Measurements from ENCODE around the gene UBQLN4.

UBQLN4 gene

DNA sequence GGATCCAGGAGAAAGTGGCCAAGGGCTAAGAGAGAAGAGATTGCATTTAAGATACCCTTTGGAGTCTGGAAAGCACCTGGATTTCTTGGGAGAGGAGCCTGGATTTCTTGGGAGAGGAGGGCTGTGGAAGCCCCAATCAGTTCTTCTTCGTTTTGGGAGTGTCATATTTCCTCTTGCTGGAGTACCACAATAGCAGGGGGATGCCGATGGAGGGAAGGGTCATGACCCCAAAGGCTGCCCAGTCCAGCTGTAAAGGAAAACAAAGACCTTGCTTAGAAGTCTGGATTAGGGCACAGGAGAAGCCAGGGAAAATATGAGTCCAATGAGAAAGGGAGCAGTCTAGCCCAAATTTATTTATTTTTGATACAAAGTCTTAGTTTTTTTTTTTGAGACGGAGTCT, 44.2 kb downstream of the UBQLN4 start:
- DNase-seq: no peak

DNA sequence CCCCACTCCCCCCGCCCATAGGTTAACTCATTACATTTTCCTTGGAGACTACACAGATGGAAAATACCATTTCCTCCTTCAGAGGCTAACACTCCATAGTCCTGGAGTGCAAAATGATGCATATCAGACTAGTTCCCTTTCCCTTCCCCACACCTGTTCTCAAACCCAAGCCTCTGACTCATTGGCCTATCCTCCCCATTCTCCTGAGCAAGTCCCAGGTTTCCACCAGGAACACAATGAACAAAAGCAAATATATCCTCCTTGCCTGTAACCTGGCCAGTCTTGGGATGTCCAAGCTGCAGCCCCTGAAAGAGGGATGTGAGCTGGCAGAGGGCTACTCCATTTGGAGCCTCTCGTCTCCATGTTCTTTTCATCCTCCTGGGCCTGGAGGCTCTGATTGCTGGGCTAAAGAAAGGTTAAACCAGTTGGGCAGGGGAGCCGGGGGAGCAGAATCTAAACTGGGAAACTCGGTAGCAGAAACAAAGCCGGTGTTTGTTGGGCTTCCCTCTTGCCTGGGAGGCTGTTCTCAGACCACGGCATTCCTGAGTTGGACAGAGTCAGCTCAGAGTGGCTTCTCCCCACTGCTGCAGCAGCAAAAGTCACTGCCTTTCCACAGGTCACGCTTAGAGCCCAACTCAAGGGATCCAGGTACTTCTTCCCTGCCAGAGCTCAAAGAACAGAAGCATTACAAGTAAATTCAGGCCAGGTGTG, 46.8 kb downstream of the UBQLN4 start:
- DNase-seq: no peak

DNA sequence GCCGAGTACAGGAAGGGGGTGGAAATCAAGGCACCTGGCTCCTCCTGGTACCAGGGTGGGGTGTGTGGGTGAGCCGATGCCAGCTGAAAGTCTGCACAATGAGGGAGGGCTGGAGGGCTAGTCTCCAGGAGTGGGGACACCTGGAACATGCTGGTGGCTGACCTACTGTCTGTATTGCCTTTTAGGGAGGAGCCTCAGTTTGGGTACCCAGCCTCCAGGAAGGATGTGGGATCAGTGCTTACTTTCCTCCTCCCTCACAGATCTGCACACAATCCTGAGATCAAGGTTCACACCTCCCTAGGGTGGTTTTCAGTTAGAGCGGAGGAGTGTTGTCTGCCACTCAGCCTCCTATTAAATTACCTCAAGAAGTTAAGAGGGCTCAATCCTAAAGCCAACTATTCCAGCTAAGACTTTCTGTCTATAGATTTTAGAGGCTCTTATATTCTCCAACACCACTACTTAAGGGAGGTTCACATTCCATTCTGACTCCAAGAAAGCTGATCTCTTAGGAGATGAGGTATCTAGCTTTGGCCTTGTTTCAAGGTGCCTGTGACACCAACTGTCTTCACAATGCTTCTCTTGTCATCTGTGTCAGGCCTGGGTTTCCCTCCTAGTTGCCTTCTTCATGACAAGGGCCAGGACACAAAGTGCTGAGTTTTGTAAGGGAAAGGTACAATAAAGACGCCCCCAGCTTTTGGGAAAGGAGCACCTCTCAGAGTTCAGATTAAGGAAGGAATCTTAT, 48.6 kb downstream of the UBQLN4 start:
- no peak for DNase-seq

DNA sequence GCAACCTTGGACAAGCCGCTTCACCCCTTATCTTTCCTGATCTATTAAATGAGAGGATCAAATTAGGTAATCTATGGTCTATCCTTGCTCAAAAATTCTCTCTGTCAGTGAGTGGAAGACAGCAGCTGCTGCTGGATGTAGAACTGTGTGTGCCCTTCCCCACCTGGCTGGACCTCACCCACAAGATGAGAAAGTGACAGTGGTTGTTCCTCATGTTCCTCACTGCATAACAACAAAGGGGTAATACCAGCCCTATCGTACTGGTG, 49.7 kb downstream of the UBQLN4 start:
- no peak for DNase-seq

DNA sequence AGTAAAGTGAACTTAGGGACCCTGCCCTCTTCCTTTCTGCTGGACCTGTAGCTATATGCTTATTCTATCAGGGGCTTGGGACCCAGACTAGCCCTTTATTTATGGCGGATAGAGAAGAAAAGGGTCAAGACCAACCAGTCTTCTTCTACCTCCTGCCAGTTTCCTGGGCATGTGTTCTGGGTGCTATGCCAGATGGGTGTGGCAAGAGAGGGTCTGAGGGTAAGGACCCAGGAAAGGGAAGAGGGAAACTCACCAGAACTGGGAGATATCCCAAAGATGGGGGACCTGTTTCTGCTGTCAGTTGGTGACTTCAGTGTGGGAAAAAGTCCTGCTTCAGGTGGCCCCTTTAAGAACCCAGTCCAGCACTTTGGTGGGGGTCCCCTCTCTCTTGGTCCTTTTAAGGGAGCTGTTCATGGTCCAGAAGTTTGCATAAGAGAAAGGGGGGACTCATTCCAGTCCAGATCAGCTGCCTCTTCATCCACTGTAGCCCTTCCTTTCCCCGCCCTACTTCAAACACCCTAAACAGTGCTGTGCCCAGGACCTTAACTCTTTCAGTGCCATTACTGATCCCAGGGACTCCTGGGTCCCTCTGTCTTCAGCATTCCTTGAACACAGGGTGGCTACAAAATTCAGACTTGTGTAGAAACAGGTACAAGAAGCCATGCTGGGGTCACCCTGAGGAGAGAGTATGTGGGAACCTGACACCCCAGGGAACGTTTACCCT, 51.2 kb downstream of the UBQLN4 start:
- no peak for DNase-seq

DNA sequence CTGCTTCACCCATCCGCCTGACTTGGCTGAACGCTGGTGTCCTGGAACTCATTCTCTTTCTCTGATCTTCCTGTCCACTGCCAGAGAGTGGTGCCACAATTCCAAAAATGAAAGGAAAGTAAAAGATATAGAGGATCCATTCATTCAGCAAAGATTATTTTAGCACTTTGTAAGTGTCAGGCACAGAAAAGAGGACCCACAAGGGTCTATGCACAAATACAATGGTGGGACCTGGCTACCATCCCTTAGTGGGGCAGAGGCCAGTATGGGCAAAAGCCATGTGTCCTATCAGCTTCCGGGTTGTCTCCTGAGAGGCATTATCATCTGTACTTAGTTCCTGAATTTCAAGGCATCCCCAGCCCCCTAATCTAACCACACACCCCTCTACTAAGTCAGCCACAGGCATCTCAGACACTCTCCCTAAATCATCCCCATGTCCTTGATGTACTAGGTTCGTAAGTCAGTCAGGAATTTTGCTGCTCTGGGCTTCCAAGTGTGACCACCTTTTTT, 51.9 kb downstream of the UBQLN4 start:
- DNase-seq: no peak

DNA sequence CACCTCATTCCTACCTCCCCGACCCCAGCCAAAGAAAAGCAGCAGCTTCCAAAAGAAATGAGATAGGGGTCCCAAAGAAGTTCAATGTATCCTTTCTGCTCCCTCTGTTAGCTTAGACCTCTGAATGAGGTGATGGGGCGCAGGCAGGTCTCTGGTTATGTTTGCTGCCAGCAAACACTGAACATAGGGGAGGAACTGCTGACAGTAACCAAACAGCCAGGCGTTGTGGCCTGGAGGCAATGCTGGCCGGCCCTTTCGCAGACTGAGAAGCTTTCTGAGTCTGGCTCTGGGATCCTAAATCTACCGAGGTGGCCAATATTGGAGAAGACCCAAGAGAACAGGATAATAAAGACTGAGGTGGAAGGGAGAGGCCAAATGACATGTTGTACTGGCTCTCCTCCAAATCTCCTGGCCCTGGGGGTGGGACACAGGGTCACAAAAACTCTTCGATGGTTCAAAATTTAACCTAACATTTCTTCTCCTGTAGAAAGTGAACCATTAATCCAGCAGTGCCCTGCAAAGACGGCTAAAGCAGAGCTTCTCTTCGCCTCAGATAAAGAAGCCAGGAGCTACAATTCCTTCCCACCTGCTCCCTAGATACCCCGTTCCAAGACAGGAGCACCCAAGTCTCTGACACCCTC, 52.5 kb downstream of the UBQLN4 start:
- DNase-seq: no peak

DNA sequence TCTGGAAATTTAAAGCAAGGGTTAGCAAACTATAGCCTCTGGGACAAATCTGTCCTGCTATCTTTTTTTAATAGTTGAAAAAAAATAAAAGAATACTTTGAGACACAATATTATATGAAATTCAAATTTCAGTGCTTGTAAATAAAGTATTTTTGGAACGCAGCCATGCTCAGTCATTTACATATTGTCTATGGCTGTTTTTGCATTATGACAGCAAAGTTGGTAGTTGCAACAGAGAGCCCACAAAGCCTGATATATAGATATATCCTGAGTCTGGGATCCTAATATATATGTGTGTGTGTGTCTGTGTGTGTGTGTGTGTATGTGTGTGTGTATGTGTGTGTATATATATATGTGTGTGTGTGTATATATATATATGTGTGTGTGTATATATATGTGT, 53.6 kb downstream of the UBQLN4 start:
- no peak for DNase-seq

DNA sequence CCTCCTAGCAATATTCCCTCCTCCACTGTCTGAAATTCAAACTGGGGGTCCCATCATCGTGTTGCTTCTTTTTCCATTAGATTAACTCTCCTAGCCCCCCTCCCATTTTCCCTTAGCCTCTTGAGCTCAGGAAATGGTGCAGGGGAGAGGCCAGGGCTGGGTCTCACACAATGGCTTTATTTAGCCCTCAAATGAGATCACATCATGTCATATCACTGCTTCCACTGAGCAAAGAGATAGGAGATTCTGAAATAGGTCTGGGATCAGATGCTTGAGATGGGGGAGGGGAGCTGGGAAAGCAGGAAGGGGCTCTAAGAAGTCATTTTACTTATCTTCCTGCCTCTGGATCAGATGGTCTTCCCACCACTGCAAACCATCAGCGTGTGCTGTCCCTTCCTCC, 57.4 kb downstream of the UBQLN4 start:
- DNase-seq: no peak

DNA sequence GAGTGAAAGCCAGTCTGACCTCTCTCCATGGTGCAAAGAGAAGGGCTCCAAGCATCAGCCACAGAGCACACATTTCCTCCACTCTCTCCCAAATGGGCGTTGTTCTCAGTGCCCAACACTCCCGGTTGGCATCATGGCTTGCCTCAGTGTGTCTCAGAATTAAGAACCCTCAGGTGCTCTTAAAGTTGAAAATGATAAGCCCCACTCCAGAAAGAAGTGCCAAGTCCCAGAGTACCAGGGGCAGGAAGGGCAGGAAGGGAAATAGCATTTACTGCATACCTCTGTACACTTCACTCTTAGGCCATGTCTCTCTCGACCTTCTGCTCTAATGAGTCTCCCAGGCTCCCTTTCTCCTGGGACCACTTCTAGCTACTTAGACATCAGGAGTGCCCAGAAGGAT, 60.0 kb downstream of the UBQLN4 start:
- DNase-seq: no peak

DNA sequence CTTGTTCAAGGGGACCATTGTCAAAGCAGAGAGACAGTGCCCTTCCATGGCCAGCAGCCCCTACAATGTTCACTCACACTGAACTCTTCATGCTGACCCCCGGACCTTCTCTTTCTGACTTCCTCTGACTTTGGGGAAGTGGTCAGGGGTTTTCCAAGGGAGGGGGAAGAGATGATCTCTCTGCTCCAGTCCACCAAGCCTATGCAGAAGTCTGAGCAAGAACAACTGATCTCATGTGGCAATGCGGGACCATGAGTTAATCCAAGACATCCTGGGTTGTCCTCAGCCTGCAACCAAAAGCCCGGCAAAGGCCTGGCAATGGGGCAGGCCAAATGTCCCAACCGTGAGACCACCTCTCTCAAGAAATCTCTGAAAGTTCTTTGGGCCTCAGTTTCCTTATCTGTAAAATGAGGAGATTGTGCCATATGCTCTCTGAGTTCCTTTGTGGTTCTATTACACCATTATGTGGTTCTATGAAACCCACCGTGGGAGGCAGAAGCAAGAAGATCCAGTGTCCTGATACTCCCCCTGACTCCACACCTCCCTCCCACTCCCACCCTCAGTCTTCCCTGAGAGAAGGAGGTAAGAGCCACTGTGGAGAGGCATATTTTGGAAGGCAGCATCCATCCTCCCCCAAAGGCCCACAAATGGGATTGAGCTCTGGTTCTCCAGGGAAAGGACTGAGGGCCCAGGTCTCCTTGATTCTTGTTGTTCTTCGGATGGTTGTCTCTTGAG, 63.4 kb downstream of the UBQLN4 start:
- DNase-seq: no peak

DNA sequence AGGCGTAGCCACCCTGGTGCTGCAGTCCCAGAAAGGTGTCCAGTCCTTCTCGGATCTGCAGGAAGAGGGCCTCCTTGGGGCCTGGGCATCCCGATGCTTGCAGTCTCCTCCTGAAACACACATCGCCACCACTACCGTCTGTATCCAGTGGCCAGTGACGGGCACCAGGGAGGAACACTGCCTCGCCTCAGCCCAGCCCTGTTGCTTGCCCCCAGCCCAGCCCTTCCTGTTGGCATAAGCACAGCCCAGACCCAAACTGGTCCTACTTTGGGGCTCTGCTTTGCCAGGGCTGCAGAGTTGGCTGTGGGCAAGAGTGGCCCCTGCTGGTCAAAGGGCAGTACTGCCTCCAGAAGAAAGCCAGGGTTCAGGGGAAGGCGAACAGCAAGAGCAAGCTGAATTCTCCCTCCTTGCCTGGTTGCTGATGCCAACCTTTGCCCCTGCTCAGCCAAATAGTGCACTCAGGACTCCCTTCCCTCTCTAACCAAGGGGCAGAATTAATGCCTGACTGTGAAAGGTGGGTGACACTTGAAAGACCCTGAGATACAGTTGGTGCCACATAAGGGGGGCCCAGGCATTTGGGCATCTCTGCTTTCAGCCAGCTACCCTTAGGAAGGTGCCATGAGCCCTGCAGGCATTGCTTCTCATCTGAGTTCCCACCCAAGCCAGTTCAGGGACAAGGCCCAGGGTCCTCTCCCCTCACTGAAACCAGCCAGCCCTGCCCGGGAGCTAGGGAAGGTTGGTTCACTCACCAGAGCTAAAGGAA, 64.2 kb downstream of the UBQLN4 start:
- peak; percentile 85 for DNase-seq

All from left hindlimb (tissue), 1 donor.